Stimulated activated naive B cell treated with anti-CD40 and anti-IgM and Interleukin-4, amounts not matched to agents 10 μg/mL and 1 μg/mL and 100 μg/mL, for 72 hours (primary cell): ENCODE measurements around the gene PCNX2.
"Not testable (repeated sequence)": the region's sequence is repeated elsewhere in the genome, so short reads cannot be mapped to it uniquely, and the experiment has no call there.

Source experiments
- ATAC-seq, 2 donors: fragments of 150-1000 bp; cut with Tn5 transposase; replicated peaks; 2 replicates each; pipeline ENCODE4 v1.10.0; 2021; ENCODE audit warnings: moderate library complexity in 1 of 2
- DNase-seq: peaks from one replicate; pipeline ENCODE4 v3.0.0; 2021
- H3K27ac Mint-ChIP-seq: one replicate; pipeline ENCODE4 v1.8.0; 2022; ENCODE audit warnings: mild to moderate bottlenecking, mixed read lengths
- H3K27me3 Mint-ChIP-seq, 2 donors: one replicate each; pipeline ENCODE4 v1.8.0; 2022; ENCODE audit warnings: mixed read lengths in 2 of 2
- H3K36me3 Mint-ChIP-seq, 2 donors: one replicate each; pipeline ENCODE4 v1.8.0; 2022; ENCODE audit warnings: mixed read lengths in 2 of 2, mild to moderate bottlenecking in 1 of 2
- H3K4me1 Mint-ChIP-seq, 2 donors: one replicate each; pipeline ENCODE4 v1.8.0; 2022; ENCODE audit warnings: mixed read lengths in 2 of 2, mild to moderate bottlenecking in 1 of 2
- H3K4me3 Mint-ChIP-seq, 2 donors: one replicate each; pipeline ENCODE4 v1.8.0; 2022; ENCODE audit warnings: mild to moderate bottlenecking in 2 of 2, mixed read lengths in 2 of 2, moderate library complexity in 1 of 2
- H3K9me3 Mint-ChIP-seq, 2 donors: one replicate each; pipeline ENCODE4 v1.8.0; 2022; ENCODE audit warnings: mixed read lengths in 2 of 2, mild to moderate bottlenecking in 1 of 2

PCNX2 gene

GRCh38 chr1:233157245-233157644 is 138.3 kb downstream of the PCNX2 start:
- ATAC-seq: no peak
- no peak overlapping the region for H3K4me3 Mint-ChIP-seq
- H3K36me3 Mint-ChIP-seq: peaks cover 12 to 37% of the 10 kb centered on the region in 2 donors
- H3K4me1 Mint-ChIP-seq: no peaks in the 10 kb centered on the region
- no peaks in the 10 kb centered on the region for H3K9me3 Mint-ChIP-seq
- no peak for DNase-seq
- H3K27ac Mint-ChIP-seq: no peak overlapping the region
- H3K27me3 Mint-ChIP-seq: no peaks in the 10 kb centered on the region

- H3K9me3 Mint-ChIP-seq: no peaks in the 10 kb centered on the region
- H3K4me3 Mint-ChIP-seq: no peak overlapping the region
- peaks cover 3 to 25% of the 10 kb centered on the region in 2 donors for H3K36me3 Mint-ChIP-seq
- DNase-seq: no peak
- no peak for ATAC-seq
- H3K27me3 Mint-ChIP-seq: no peaks in the 10 kb centered on the region
- no peak overlapping the region for H3K27ac Mint-ChIP-seq
- H3K4me1 Mint-ChIP-seq: no peaks in the 10 kb centered on the region
Observed at GRCh38 chr1:233151861-233152260, 143.7 kb downstream of the PCNX2 start.

- Mint-ChIP-seq H3K9me3 (no peaks in the 10 kb centered on the region), H3K36me3 (peaks cover 9 to 12% of the 10 kb centered on the region in 2 donors), H3K4me1 (no peaks in the 10 kb centered on the region), H3K4me3 (no peak overlapping the region), H3K27me3 (peaks cover 3 to 9% of the 10 kb centered on the region in 2 donors), H3K27ac (no peak overlapping the region)
- DNase-seq (no peak), ATAC-seq (no peak)
Observed at GRCh38 chr1:233144434-233144833, 151.1 kb downstream of the PCNX2 start.

GRCh38 chr1:233143241-233143640 is 152.3 kb downstream of the PCNX2 start:
- H3K27ac Mint-ChIP-seq: no peak overlapping the region
- DNase-seq (no peak), ATAC-seq (no peak)
- H3K9me3 Mint-ChIP-seq: no peaks in the 10 kb centered on the region
- H3K36me3 Mint-ChIP-seq: peaks cover 9 to 16% of the 10 kb centered on the region in 2 donors
- H3K4me1 Mint-ChIP-seq: no peaks in the 10 kb centered on the region
- peaks cover 3 to 9% of the 10 kb centered on the region in 2 donors for H3K27me3 Mint-ChIP-seq
- H3K4me3 Mint-ChIP-seq: no peak overlapping the region

GRCh38 chr1:233140974-233141373 is 154.6 kb downstream of the PCNX2 start:
- no peak overlapping the region for H3K27ac Mint-ChIP-seq
- H3K9me3 Mint-ChIP-seq: no peaks in the 10 kb centered on the region

GRCh38 chr1:233140499-233140898 is 155.0 kb downstream of the PCNX2 start:
- Mint-ChIP-seq H3K27ac (no peak overlapping the region), H3K9me3 (no peaks in the 10 kb centered on the region)

More at GRCh38 chr1:233140974-233141373, 154.6 kb downstream of the PCNX2 start:
- H3K36me3 Mint-ChIP-seq: peaks cover 13 to 21% of the 10 kb centered on the region in 2 donors
- no peak overlapping the region for H3K4me3 Mint-ChIP-seq
- no peaks in the 10 kb centered on the region for H3K4me1 Mint-ChIP-seq
- DNase-seq: no peak
- ATAC-seq: no peak
- H3K27me3 Mint-ChIP-seq: peaks cover 3 to 9% of the 10 kb centered on the region in 2 donors

GRCh38 chr1:233138788-233139585 is 156.5 kb downstream of the PCNX2 start:
- ATAC-seq (no peak), DNase-seq (no peak)
- Mint-ChIP-seq H3K4me1 (no peaks in the 10 kb centered on the region), H3K36me3 (peaks cover 17 to 27% of the 10 kb centered on the region in 2 donors), H3K4me3 (no peak overlapping the region), H3K27me3 (peaks cover 3 to 9% of the 10 kb centered on the region in 2 donors), H3K9me3 (no peaks in the 10 kb centered on the region), H3K27ac (no peak overlapping the region)

More at GRCh38 chr1:233140499-233140898, 155.0 kb downstream of the PCNX2 start:
- no peaks in the 10 kb centered on the region for H3K4me1 Mint-ChIP-seq
- H3K4me3 Mint-ChIP-seq: no peak overlapping the region
- no peak for ATAC-seq
- H3K36me3 Mint-ChIP-seq: peaks cover 13 to 21% of the 10 kb centered on the region in 2 donors
- DNase-seq: no peak
- H3K27me3 Mint-ChIP-seq: peaks cover 3 to 9% of the 10 kb centered on the region in 2 donors

- Mint-ChIP-seq H3K27me3 (no peaks in the 10 kb centered on the region), H3K4me3 (no peak overlapping the region), H3K4me1 (peaks cover 0 to 4% of the 10 kb centered on the region in 2 donors), H3K27ac (no peak overlapping the region), H3K36me3 (peaks cover 26 to 38% of the 10 kb centered on the region in 2 donors), H3K9me3 (no peaks in the 10 kb centered on the region)
- no peak for DNase-seq
- ATAC-seq: no peak
Observed at GRCh38 chr1:233135833-233136232, 159.7 kb downstream of the PCNX2 start.

GRCh38 chr1:233132445-233132844 is 163.1 kb downstream of the PCNX2 start:
- DNase-seq (no peak), ATAC-seq (no peak)
- Mint-ChIP-seq H3K9me3 (peaks cover 2 to 3% of the 10 kb centered on the region in 2 donors), H3K27me3 (no peaks in the 10 kb centered on the region), H3K4me1 (peaks cover 0 to 4% of the 10 kb centered on the region in 2 donors), H3K4me3 (no peak overlapping the region), H3K36me3 (peaks cover 45 to 51% of the 10 kb centered on the region in 2 donors), H3K27ac (no peak overlapping the region)

- H3K27ac Mint-ChIP-seq, H3K4me1 Mint-ChIP-seq, H3K4me3 Mint-ChIP-seq, ATAC-seq, H3K27me3 Mint-ChIP-seq, DNase-seq, H3K9me3 Mint-ChIP-seq: not testable (repeated sequence)
- H3K36me3 Mint-ChIP-seq: peaks cover 40 to 50% of the 10 kb centered on the region in 2 donors
Observed at GRCh38 chr1:233129031-233129430, 166.5 kb downstream of the PCNX2 start.

- H3K4me3 Mint-ChIP-seq: no peak overlapping the region
- H3K36me3 Mint-ChIP-seq: peaks cover 28 to 36% of the 10 kb centered on the region in 2 donors
- ATAC-seq: no peak
Observed at GRCh38 chr1:233127157-233127556, 168.4 kb downstream of the PCNX2 start.

GRCh38 chr1:233122779-233123178 is 172.7 kb downstream of the PCNX2 start:
- no peak for DNase-seq
- H3K36me3 Mint-ChIP-seq: peaks cover 10 to 24% of the 10 kb centered on the region in 2 donors
- no peaks in the 10 kb centered on the region for H3K27me3 Mint-ChIP-seq
- ATAC-seq: no peak
- no peak overlapping the region for H3K4me3 Mint-ChIP-seq
- H3K4me1 Mint-ChIP-seq: peaks cover 0 to 2% of the 10 kb centered on the region in 2 donors
- H3K27ac Mint-ChIP-seq: no peak overlapping the region
- no peaks in the 10 kb centered on the region for H3K9me3 Mint-ChIP-seq

More at GRCh38 chr1:233127157-233127556, 168.4 kb downstream of the PCNX2 start:
- Mint-ChIP-seq H3K27ac (no peak overlapping the region), H3K9me3 (peaks cover 2 to 3% of the 10 kb centered on the region in 2 donors), H3K27me3 (no peaks in the 10 kb centered on the region), H3K4me1 (no peaks in the 10 kb centered on the region)
- no peak for DNase-seq

GRCh38 chr1:233121947-233122559 is 173.5 kb downstream of the PCNX2 start:
- no peak overlapping the region for H3K4me3 Mint-ChIP-seq
- H3K27me3 Mint-ChIP-seq: no peaks in the 10 kb centered on the region

GRCh38 chr1:233114860-233115259 is 180.7 kb downstream of the PCNX2 start:
- Mint-ChIP-seq H3K4me1 (peaks cover 0 to 8% of the 10 kb centered on the region in 2 donors), H3K9me3 (peaks cover 0 to 1% of the 10 kb centered on the region in 2 donors), H3K4me3 (no peak overlapping the region), H3K27ac (no peak overlapping the region), H3K27me3 (no peaks in the 10 kb centered on the region), H3K36me3 (peaks cover 18 to 37% of the 10 kb centered on the region in 2 donors)
- ATAC-seq (no peak), DNase-seq (no peak)

More at GRCh38 chr1:233121947-233122559, 173.5 kb downstream of the PCNX2 start:
- peaks cover 0 to 2% of the 10 kb centered on the region in 2 donors for H3K4me1 Mint-ChIP-seq
- ATAC-seq (no peak), DNase-seq (no peak)
- peaks cover 10 to 19% of the 10 kb centered on the region in 2 donors for H3K36me3 Mint-ChIP-seq
- no peak overlapping the region for H3K27ac Mint-ChIP-seq
- H3K9me3 Mint-ChIP-seq: no peaks in the 10 kb centered on the region
